HFF-Myc (cell line): Measurements from ENCODE around the gene RADIL.

Source experiments
- DNase-seq: peaks from one replicate; pipeline ENCODE4 v3.0.0-alpha.2; 2011; ENCODE audit warnings: low read depth; ENCODE audit errors: extremely low read depth
- H3K4me3 ChIP-seq: replicated peaks from 2 replicates; pipeline ENCODE4 v1.5.1; 2011; ENCODE audit warnings: low read depth, mild to moderate bottlenecking, control low read depth, low read length
- CTCF ChIP-seq: IDR thresholded peaks from 2 replicates; pipeline ENCODE4 v1.5.1; 2012; ENCODE audit warnings: mild to moderate bottlenecking, low read depth, low read length, control low read depth; ENCODE audit errors: missing control alignments

Gene RADIL

GRCh38 chr7:4911111-4911828 lies 27.8 kb upstream of the RADIL start:
- no peak for DNase-seq
- no peak for TF ChIP-seq CTCF
- no peak overlapping the region for H3K4me3 ChIP-seq

- no peak for TF ChIP-seq CTCF
- no peak overlapping the region for H3K4me3 ChIP-seq
- no peak for DNase-seq
Observed at GRCh38 chr7:4906682-4907081, 23.2 kb upstream of the RADIL start.

- DNase-seq: no peak
- no peak for TF ChIP-seq CTCF
- H3K4me3 ChIP-seq: no peak overlapping the region
Observed at GRCh38 chr7:4905171-4905570, 21.7 kb upstream of the RADIL start.

- no peak overlapping the region for H3K4me3 ChIP-seq
- TF ChIP-seq CTCF: no peak
- no peak for DNase-seq
Observed at GRCh38 chr7:4904346-4904745, 20.8 kb upstream of the RADIL start.

- TF ChIP-seq CTCF: no peak
- no peak for DNase-seq
- no peak overlapping the region for H3K4me3 ChIP-seq
Observed at GRCh38 chr7:4895766-4896165, 12.2 kb upstream of the RADIL start.

- no peak overlapping the region for H3K4me3 ChIP-seq
- TF ChIP-seq CTCF: no peak
- no peak for DNase-seq
Observed at GRCh38 chr7:4894482-4894881, 11.0 kb upstream of the RADIL start.
